Measurements from ENCODE around the gene SPINDOC.

DNA sequence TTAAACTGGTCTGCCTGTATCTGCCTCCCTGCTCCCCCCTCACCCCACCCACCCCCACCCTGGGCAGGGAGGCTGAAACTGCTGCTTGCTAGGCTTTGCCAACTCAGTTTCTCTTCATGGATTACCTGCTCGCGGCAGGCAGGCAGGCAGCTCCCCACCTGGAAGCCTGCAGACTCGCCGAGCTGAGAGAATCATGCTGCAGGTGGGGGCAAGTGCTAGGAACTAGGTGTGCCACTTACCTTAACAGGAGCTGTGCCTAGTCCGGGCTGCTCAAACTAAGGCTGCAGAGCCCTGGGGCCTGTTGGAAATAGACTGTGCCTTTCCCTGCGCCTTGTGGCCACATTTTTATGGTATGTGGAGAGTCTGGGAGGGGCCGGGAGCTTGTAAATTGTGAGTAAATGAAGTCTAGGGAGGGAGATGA lies 55.9 kb downstream of the SPINDOC start:
- TF ChIP-seq POLR2A (IDR thresholded peaks at IDR 0.05; ENCODE audit: extremely low read depth, insufficient read length): no peak
- TF ChIP-seq, protein P1, sequence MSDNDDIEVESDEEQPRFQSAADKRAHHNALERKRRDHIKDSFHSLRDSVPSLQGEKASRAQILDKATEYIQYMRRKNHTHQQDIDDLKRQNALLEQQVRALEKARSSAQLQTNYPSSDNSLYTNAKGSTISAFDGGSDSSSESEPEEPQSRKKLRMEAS (IDR thresholded peaks at IDR 0.05; ENCODE audit: low read depth, low read length): no peak
- TF ChIP-seq, protein P2, sequence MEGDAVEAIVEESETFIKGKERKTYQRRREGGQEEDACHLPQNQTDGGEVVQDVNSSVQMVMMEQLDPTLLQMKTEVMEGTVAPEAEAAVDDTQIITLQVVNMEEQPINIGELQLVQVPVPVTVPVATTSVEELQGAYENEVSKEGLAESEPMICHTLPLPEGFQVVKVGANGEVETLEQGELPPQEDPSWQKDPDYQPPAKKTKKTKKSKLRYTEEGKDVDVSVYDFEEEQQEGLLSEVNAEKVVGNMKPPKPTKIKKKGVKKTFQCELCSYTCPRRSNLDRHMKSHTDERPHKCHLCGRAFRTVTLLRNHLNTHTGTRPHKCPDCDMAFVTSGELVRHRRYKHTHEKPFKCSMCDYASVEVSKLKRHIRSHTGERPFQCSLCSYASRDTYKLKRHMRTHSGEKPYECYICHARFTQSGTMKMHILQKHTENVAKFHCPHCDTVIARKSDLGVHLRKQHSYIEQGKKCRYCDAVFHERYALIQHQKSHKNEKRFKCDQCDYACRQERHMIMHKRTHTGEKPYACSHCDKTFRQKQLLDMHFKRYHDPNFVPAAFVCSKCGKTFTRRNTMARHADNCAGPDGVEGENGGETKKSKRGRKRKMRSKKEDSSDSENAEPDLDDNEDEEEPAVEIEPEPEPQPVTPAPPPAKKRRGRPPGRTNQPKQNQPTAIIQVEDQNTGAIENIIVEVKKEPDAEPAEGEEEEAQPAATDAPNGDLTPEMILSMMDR (IDR thresholded peaks at IDR 0.05; ENCODE audit: low read depth, low read length): no peak

Data from NB4 (cell line).